Endothelial cell of umbilical vein (primary cell): ENCODE results near the gene NAV2.
A peak's percentile ranks its signal among the peaks of the same experiment; 100 is the strongest.

ENCODE experiments used
- EZH2 ChIP-seq: IDR thresholded peaks from 2 replicates; pipeline ENCODE4 v1.6.1; 2012; ENCODE audit warnings: borderline replicate concordance, low read depth, mild to moderate bottlenecking, moderate library complexity, low read length, inconsistent platforms; ENCODE audit not compliant: severe bottlenecking
- POLR2A ChIP-seq: IDR thresholded peaks from 2 replicates; pipeline ENCODE4 v1.6.1; 2012; ENCODE audit warnings: low read depth, mild to moderate bottlenecking, control low read depth, low read length
- POLR2AphosphoS5 ChIP-seq: IDR thresholded peaks from 2 replicates; pipeline ENCODE4 v1.6.1; 2012; ENCODE audit warnings: low read depth, mild to moderate bottlenecking, control low read depth, low read length, moderate library complexity; ENCODE audit not compliant: insufficient read depth
- TF ChIP-seq, protein P1 (sequence below), 2 donors: IDR thresholded peaks; 1 replicate in 1 of 2; 2 replicates in 1 of 2; pipeline ENCODE4 v1.5.1; 2011; ENCODE audit warnings: low read length in 2 of 2, mild to moderate bottlenecking in 2 of 2, moderate library complexity in 2 of 2, control low read depth in 1 of 2, inconsistent platforms in 1 of 2, low read depth in 1 of 2; ENCODE audit not compliant: insufficient read depth in 1 of 2; ENCODE audit errors: extremely low read depth in 1 of 2

DNA sequence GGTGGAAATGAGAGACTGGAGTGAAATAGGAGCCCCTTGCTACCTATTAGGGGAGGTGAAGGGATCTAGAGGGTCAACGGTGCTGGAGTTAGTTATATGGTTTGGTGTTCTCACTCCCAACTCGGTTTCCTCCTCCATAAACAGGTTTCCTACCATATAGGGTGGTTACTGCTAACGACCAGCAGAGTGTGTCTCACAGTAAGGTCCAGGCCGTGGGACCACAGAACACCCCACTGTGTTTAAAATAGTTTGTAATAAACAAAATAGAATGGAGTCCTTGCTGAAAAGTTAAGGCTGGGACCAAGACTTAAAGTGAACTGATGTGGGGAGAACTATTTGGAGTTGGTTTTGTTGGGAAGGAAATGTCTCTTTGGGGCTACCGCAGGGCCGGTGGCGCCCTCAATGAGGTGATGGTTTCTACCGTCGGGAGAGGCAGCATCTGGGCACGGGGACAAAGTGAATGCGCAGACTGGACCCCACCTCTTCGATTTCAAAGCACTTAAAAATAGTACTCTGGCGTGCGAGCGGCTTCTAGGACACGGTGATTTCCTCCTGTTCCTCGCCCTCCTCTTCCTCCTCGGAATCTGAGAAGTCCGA lies 443.1 kb downstream of the NAV2 start:
- TF ChIP-seq, protein P1, sequence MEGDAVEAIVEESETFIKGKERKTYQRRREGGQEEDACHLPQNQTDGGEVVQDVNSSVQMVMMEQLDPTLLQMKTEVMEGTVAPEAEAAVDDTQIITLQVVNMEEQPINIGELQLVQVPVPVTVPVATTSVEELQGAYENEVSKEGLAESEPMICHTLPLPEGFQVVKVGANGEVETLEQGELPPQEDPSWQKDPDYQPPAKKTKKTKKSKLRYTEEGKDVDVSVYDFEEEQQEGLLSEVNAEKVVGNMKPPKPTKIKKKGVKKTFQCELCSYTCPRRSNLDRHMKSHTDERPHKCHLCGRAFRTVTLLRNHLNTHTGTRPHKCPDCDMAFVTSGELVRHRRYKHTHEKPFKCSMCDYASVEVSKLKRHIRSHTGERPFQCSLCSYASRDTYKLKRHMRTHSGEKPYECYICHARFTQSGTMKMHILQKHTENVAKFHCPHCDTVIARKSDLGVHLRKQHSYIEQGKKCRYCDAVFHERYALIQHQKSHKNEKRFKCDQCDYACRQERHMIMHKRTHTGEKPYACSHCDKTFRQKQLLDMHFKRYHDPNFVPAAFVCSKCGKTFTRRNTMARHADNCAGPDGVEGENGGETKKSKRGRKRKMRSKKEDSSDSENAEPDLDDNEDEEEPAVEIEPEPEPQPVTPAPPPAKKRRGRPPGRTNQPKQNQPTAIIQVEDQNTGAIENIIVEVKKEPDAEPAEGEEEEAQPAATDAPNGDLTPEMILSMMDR (IDR thresholded peaks at IDR 0.05; ENCODE audit: extremely low read depth in 1 of 2, insufficient read depth in 1 of 2, low read depth in 1 of 2, low read length in 2 of 2): no peak
- TF ChIP-seq POLR2A (no peak), POLR2AphosphoS5 (no peak), EZH2 (peak; percentile 69)
